COLO829 (cell line): ENCODE measurements around the gene AMACR.

Source experiments
- DNase-seq: peaks from one replicate; pipeline ENCODE4 v3.0.0; 2012; ENCODE audit warnings: low spot score

Gene AMACR

GRCh38 chr5:34005681-34006080 lies 2.2 kb downstream of the AMACR start:
- DNase-seq, result no peak

GRCh38 chr5:34005211-34005610 lies 2.6 kb downstream of the AMACR start:
- no peak for DNase-seq

GRCh38 chr5:34003941-34004340 lies 3.9 kb downstream of the AMACR start:
- no peak for DNase-seq

DNA sequence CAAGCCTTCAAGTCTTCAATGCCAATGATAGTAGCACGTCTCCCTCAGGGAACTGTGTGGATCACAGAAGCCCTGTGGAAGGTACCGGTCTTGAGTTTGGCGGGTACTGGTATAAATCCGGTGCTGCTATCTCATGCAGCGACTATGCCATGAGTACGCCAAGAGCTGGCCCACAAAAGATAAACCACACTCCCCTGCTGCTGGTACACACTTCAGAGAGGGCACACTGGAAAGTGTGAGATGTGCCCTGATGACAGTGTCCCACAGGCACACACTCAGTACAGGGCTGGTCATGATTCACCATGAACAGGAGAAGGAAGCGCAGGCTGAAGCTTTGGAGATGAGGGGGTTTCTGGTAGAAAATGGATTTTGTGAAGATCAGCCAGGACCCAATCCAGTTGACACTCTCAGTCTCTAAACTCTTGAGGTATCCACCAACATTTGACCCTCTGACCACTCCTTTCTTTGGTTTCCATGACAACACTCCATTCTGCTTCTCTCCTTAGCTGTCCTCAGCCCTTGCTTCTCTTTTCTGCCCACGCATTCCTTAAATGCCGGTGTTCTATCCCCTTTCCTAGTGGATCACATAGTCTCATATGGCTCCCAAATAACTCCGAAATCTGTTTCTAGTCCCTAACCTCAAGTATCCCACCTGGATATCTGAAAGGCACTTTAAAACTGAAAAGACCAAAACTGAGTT lies 5.1 kb downstream of the AMACR start:
- no peak for DNase-seq

DNA sequence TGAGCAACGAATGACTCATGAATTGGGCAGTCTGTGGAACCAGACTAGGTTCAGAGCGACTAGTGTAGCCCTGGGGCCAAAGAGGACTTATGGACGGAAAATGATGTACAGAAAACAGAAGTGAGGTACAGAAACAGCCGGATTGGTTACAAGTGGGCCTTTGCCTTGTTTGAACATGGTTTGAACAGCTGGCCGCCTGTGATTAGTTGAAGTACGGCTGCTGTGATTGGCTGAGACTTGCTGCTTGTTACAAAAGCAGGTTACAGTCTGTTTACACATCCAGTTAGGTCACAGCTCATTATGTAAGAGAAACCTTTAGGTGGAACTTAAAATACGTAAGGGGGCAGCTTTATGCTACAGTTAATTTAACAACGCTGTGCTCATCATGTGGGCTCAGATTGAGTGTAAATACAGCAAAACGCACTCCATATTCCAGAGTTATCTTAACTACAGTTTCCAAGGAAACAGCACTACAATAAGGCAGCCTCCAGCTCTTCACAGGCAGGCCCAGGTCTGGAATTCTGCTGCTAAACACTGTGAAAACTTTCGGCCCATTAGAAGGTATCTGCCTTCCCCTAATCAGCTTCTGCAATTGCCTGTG lies 6.5 kb downstream of the AMACR start:
- DNase-seq, result no peak

- no peak for DNase-seq
These were observed 7.9 kb downstream of the AMACR start for GRCh38 chr5:33999978-34000377.

GRCh38 chr5:33997331-33997983 lies 10.4 kb downstream of the AMACR start:
- DNase-seq, result peak; percentile 51

DNA sequence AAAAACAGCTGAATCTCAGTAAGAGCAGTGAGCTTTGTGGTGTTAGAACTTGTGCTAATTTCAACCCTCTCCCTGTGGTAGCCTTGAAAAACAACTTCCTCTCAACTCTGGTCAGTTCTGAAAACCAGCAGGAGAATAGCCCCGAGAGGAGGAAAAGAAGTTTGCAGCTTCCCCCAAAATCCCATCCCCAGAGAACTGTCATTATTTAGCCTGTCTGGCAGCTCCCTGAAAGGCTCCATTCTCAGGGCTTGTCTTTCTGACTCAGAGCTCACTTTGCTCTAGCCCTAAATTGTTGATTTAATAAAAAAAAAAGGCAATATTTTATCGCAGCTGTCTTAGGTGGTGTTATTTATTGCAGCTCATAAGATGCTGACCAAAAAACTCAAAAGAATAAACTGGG lies 12.0 kb downstream of the AMACR start:
- DNase-seq, result no peak

- DNase-seq, result no peak
These were observed 13.0 kb downstream of the AMACR start for GRCh38 chr5:33994845-33995244.

DNA sequence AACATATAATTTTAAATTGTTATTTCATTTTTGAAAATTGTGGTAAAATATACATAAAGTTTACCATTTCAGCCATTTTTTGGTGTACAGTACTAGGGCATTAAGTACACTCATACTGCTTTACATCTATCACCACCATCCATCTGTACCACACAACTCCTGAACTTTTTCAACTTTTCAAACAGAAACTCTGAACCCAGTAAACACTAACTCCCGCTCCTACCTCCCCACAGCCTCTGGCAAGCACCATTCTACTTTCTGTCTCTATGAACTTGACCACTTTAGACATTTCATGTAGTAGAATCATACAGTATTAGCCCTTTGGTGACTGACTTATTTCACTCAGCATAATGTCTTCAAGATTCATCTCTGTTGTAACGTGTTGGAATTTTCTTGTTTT lies 15.0 kb downstream of the AMACR start:
- DNase-seq, result no peak

- no peak for DNase-seq
These were observed 22.4 kb downstream of the AMACR start for GRCh38 chr5:33985447-33985846.

DNA sequence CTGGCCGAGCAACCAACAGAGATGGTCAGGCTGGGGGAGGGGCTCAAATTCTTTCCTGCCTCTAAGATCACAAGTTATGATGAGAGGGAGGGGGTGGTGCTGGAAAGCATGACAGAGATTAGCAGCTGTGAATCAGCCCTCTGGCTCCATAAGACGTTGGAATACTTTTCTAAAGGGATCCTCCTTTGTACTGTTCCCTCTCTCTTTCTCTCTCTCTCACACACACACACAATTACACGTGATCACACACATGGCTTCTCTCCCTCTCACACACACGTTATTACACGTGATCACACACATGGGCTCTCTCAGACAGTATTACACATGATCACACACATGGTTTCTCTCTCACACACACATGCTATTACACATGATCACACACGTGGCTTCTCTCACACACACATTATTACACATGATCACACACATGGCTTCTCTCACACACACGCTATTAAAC lies 23.2 kb downstream of the AMACR start, which contains the start of gene SLC45A2:
Gene SLC45A2, minus strand, starts transcription at position 23 of the 454 bp plus-strand sequence. CDS start 110 bp downstream, outside the sequence.
- DNase-seq, result peak; percentile 68

DNA sequence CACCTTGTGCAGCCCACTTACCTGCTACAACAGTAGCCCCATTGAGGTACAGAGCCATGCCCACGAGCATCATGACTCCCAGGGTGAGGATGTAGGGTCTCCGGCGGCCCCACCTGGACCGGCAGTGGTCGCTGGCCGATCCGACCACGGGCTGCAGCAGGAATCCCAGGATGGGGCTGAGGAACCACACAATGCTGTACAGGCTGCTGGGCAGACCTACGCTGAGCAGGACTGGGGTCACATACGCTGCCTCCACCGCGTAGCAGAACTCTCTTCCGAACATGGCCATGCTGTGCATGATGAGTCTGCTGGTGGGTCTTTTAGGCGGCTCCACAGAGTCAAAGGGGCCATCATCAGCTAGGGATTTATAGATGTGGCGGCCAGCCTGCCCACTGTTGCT lies 23.7 kb downstream of the AMACR start:
- DNase-seq, result no peak

DNA sequence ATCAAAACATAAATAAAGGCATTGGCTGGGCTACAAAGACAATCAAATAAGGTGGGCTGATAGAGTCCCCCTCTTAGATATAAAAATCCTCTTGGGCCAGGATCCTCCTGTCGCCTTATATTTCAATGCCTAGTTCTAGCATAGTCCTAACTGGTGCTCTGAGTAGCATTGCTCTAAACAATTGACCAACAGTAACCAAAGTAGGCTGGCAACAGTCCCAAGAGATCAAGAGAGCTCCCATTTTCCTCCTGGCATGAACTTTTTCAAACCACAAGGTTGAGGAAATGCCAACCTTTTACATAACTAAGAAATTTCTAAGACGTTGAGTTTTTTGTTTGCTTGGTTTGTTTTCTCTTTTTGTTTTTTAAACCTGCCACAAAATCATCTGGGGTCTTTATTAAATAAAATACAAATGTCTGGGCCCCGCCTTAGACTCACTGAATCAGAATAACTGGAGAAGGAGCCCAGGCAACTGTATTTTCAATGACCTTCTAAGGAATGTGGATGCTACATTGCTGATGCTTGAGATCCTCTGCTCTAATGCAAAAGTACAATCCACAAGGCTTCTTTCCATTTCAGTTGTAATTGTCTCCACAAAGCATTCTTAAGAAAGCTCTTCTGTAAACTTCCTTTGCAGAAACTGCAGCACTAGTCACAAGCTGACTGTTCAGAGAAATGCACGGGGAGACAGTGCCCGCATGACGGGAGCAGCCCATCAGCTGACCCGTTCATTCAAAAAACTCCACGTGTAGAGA lies 26.3 kb downstream of the AMACR start:
- no peak for DNase-seq

DNA sequence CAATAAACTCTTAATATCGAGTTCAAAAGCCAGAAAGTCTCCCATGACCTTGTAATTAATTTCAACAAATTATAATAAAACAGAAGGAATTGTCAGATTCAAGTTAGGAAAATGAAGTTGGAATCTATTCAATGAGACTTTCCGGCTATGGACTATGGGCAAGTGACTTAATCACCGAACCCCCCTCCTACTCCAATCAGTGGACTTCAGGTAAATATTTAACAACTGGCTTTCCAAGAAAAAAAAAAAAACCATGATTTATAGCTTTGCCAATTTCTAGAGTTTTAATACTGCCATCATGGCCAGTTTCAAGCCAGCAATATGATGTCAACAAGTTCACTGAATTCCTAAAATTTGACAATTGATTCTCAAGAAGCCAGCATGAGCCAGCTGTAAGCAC lies 27.8 kb downstream of the AMACR start:
- no peak for DNase-seq

- DNase-seq, result no peak
These were observed 29.5 kb downstream of the AMACR start for GRCh38 chr5:33978306-33978705.

DNA sequence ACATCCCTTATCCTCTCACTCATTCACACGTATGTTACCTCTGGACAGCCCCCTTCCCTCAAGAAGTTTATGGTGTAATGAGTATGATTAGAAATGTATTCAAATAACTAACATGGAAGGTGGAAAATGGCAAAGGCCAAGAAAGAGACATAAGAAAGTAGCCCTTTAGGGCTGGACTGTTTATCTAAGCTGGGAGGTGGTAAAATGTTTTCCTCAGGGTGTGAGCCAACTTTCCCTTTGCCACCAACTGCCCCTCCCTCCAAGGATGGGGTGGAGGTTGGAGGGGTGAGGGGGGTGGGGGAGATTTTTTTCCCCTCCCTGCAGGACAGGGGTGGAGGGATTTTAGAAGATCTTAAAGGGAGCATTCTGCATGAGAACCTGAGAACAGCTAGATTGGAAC lies 31.5 kb downstream of the AMACR start:
- no peak for DNase-seq

DNA sequence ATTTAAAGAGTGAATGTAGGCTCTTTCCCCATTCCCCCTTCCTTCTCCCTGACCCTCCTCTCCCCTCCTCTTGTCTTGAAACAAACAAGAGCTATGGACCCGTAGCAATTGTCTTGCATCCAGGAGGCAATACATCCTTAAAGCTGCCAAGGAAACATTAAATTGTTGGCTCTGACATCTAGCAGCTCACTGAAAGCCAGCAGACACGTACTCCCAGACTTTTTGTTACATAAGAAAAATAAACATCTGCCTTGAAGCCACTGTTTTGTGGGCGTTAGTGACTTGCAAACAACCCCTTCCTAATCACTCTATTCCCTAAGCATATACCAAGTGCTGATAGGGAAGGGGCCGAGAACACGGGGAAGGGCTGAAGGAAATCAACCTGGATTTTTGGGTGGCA lies 32.0 kb downstream of the AMACR start:
- no peak for DNase-seq

- DNase-seq, result peak; percentile 41
These were observed 34.6 kb downstream of the AMACR start for GRCh38 chr5:33973271-33973670.

GRCh38 chr5:33969572-33970452 lies 38.0 kb downstream of the AMACR start:
- no peak for DNase-seq

DNA sequence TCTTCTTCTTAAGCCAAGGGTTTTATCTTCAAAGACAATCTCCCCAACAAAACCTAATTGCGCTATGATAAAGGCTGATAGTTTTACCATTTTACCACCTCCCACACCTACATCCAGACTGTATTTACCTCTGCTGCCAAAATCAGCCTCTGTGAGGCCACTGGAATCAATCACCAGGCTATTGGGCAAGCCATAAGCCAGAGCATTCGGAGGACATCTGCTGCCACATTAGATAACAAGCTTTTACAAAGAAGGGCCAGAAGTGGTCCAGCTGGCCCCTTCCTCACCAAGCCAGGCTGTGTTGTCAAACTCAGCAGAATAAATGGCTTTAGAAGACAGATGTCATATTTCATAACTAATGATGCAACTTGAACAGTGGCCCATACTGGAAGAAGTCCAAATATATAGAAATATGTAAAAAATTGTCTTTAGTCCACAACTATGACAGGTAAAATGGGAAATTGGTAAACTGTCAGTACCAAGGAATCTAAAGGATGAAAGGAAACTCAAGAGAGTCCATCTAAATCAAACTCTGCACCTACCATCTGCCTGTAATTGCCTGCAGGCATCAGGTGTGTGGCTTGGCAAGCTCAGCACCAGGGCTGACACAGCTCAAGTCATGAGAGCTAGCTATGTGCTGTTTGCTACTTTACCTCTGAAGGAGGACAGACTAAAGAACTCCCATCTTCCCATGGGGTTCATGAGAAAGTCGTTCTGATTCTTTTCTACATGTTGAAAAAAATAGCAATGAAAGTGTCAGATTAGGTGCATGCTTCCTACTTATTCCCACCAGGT lies 39.4 kb downstream of the AMACR start:
- no peak for DNase-seq
